Adipose tissue (tissue), 3 donors: ENCODE measurements around the gene TMEM181. TPM values are rescaled to one million over a fixed set of nuclear protein-coding genes. Genes with fewer than 3 reads are reported as not detected.
A peak's percentile ranks its signal among the peaks of the same experiment; 100 is the strongest.
"Not testable (repeated sequence)": the region's sequence is repeated elsewhere in the genome, so short reads cannot be mapped to it uniquely, and the experiment has no call there.

Experiments used
- H3K27ac ChIP-seq: one replicate; pipeline ENCODE4 v1.5.1; 2013; ENCODE audit warnings: low read depth, low read length
- WGBS, 3 donors: extraction: QIAGEN DNeasy Blood & Tissue Kit; methylation state at CpG; one replicate each; pipeline ENCODE4 v1.1.7; 2013; 5-methylcytosine and 5-hydroxymethylcytosine counted together
- polyA plus RNA-seq, 3 donors: library from polyadenylated mRNA; stranded (reverse); fragments of 200-250 nt; gene quantifications; one replicate each; pipeline ENCODE4 v1.2.3, GENCODE V29; 2013
- donor health status: healthy with polysubstance abuse.
- donor health status: Bipolar disorder and iron deficiency.
- donor health status: healthy.

The TMEM181 gene
- 10 to 100 TPM; 11.0 to 18.0 (median 11.0) TPM for polyA plus RNA-seq

DNA sequence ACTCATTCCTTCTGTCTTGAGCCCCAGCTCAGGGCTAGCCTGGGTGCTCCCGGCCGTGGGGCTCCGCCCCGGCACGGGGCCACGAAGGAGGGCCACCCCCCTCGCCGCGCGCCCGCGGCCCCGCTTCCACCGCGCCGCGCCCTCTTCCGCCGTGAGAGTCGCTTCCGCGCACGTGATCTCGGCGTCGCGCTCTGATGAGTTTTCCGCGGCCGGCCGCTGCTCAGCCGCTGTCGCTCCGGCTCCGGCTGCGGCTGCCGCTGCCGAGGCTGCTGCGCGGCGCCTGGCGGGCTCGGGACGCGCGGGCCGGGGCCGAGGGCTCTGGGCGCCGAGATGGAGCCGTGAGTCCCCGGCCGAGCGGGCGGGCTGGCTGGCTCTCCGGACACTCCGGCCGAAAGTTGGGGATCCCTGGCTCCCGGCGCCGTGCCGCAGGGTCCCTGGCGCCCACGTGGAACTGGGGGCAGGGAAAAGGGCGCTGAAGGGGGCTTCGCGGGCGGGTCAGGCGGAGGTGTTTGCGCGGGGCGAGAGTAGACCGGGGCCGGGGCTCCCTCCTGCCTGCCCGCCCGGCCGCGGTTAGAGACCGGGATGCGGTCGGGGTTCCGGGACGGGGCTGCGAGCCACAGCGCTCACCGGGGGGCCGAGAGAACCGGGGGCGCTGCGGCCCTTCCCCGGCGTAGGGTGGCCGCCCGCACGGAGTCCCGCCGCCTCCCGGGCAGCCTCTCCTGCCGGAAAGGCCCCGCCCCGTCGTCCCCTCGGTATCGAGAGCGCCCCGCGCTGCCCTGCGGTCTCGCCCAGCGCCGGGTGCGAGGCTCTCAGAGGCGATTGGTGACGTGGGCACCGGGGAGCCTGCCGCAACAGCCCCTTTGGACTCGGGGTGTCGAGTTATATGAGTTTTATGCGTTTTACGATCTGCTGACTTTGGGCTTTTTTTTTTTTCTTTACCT, at the start of gene TMEM181:
Gene TMEM181, plus strand, starts transcription at position 197 of the 941 bp plus-strand sequence. Its CDS starts 134 bp downstream, at position 331.
- 0 to 1% (median 0%) methylated on average over 100 to 120 of the region's 120 CpGs for WGBS, 3 donors

GRCh38 chr6:158512809-158513208, 47.1 kb upstream of the TMEM181 start:
- H3K27ac ChIP-seq: no peak overlapping the region
- whole genome bisulfite sequencing, 3 donors: 84 to 91% (median 89%) methylated on average over 4 of the region's 4 CpGs

More for the DNA sequence above, at the start of gene TMEM181:
- H3K27ac ChIP-seq: peak within 1 kb of the TSS; percentile 48

DNA sequence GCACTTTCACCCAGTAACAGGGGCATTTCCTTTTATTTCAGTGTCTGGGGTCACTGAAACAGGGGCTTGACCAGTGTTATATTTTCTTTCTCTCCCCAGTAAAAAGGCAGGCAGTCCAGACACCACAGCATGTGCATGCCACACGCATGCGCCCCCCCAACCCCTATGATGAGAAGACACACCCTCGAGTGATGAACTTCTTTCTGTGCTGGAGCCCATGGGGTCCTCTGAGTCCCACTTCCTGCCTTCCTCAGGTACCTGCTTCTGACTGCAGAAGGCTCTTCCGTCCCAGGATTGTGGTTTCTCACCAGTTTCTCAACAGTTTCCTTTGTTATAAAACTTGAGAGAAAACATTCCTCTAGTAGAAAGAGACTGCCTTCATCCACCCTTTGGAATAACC, 45.7 kb upstream of the TMEM181 start:
- H3K27ac ChIP-seq: no peak overlapping the region
- 62 to 80% (median 68%) methylated on average over 4 of the region's 4 CpGs for WGBS, 3 donors

GRCh38 chr6:158514991-158515390, 44.9 kb upstream of the TMEM181 start:
- H3K27ac ChIP-seq: no peak overlapping the region
- 94 to 99% (median 97%) methylated on average over 8 of the region's 8 CpGs for WGBS, 3 donors

DNA sequence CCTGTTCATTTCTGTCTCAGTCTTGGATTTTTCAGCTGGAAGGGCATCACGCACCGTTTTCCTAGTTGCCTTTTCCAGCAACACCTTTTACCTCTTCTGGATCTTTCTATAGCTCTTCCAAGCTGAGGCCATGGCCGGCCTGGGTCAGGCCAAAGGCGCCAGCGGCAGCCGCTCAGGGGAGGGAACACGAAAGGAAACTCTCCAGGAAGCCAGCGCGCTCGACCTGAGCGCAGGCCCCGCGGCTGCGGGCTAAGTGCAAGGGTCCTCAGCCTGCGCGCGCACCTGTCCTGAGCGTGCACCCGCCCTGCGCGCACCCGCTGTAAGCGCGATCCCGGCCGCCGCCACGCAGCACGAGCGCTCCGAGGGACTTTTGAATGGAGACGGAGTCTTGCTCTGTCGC, 43.8 kb upstream of the TMEM181 start:
- WGBS, 3 donors: 10 to 61% (median 14%) methylated on average over 33 of the region's 33 CpGs
- no peak overlapping the region for H3K27ac ChIP-seq

DNA sequence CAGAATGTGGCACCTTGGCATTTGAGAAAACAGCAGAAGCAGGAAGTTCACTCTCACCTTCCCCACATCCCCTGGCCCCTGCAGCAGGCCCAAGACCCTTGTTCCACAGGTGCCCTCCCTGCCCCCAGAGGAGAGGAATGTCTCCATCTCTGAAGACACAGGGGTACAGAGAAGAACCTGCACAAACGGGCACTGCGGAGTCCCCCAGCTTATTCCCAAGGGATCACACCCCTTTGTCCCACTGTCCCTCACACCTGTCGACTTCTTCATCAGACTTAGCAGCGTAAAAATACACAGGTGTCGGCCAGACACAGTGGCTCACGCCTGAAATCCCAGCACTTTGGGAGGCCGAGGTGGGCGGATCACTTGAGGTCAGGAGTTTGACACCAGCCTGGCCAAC, 42.9 kb upstream of the TMEM181 start:
- WGBS, 3 donors: 86 to 90% (median 89%) methylated on average over 8 of the region's 8 CpGs
- no peak overlapping the region for H3K27ac ChIP-seq

- WGBS, 3 donors: 47 to 82% (median 67%) methylated on average over 5 of the region's 5 CpGs
These were observed 42.3 kb upstream of the TMEM181 start for GRCh38 chr6:158517581-158517980.

GRCh38 chr6:158518191-158519127, 41.4 kb upstream of the TMEM181 start:
- H3K27ac ChIP-seq: no peak overlapping the region
- 7 to 29% (median 7%) methylated on average over 18 of the region's 18 CpGs for WGBS, 3 donors

More at GRCh38 chr6:158517581-158517980, 42.3 kb upstream of the TMEM181 start:
- H3K27ac ChIP-seq: no peak overlapping the region

DNA sequence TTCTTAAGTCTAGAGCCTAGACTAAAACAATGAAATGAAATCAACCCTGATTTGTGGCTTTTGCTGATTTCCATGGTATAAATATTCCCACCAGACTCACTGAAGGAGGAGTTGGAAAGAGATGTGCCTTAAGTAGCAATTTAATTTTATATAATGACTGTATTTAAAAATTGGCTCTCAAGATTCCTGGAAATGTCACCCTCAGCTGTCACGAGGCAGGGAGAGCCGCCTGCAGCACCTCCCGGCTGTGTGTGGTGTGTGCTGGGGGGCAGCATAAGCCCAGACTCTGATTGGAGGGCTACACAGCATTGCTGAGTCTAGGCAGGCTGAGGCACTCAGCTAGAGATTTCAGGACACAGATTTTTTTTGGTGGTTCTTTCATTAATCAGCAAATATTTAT, 40.6 kb upstream of the TMEM181 start:
- no peak overlapping the region for H3K27ac ChIP-seq
- 59 to 74% (median 63%) methylated on average over 3 of the region's 3 CpGs for WGBS, 3 donors

- no peak overlapping the region for H3K27ac ChIP-seq
- WGBS, 3 donors: 55 to 91% (median 68%) methylated on average over 4 of the region's 4 CpGs
These were observed 40.1 kb upstream of the TMEM181 start for GRCh38 chr6:158519761-158520160.

DNA sequence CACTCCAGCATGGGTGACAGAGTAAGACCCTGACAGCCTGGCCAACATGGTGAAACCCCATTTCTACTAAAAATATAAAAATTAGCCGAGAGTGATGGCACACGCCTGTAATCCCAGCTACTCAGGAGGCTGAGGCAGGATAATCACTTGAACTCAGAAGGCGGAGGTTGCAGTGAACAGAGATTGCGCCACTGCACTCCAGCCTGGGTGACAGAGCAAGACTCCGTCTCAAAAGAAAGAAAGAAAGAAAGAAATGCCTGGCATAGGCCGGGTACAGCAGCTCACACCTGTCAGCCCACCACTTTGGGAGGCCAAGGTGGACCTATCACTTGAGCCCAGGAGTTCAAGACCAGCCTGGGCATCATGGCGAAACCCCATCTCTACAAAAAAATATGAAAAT, 38.9 kb upstream of the TMEM181 start:
- WGBS, 3 donors: 87 to 92% (median 91%) methylated on average over 7 of the region's 7 CpGs
- H3K27ac ChIP-seq: not testable (repeated sequence)

DNA sequence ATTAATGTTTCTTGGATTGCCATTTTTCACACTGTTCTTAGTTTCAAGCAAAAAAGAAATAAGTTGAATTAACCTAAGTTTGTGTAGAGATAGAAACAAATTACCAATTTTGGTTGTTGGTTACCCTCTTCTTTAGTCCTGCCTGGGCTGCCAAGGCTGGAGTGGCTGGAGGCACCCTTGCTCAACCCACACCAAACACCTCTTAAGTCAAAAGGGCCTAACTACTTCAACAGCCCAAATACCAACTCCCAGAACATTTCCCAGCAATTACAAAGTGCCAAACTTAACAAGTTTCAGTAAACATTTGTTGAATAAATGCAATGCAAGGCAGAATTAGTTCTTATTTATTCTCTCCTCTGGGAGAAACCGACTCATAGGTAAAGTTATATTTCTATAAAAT, 38.1 kb upstream of the TMEM181 start:
- no peak overlapping the region for H3K27ac ChIP-seq
- 80 to 93% (median 89%) methylated on average over 1 of the region's 1 CpG for WGBS, 3 donors

DNA sequence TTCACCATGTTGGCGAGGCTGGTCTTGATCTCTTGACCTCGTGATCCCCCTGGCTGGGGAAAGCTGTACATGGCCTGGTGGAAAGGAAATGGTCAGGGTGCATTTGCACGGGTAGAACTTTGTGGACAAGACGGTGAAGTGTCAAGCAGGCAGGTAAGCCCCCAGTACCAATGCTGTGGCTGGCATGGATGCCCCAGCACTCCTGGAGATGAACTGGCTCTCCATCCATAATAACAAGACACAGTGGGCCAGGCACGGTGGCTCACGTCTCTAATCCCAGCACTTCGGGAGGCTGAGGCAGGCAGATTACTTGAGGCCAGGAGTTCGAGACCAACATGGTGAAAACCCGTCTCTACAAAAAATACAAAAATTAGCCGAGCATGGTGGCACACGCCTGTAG, 37.3 kb upstream of the TMEM181 start:
- H3K27ac ChIP-seq: no peak overlapping the region
- 94 to 95% (median 95%) methylated on average over 11 of the region's 11 CpGs for WGBS, 3 donors

DNA sequence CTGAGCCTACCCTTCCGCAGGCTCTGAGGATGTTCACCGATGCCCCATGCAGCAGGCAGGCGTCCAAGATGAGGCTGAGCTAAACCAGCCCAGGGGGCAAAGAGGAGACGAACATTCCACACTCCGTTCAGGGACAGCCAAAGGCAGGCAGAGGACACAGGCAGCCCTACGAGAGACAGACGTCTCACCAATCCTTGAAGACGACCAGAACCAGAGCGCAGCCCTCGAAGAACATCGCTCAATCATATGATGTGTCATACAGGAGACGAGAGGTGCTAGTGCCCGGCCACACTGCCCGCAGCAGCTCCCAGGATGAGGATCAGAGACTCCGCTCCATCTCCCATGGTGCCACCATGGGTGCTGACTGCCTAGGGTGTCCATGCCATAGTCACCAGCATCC, 35.6 kb upstream of the TMEM181 start:
- WGBS, 3 donors: 93 to 95% (median 94%) methylated on average over 15 of the region's 15 CpGs

GRCh38 chr6:158527858-158528257, 32.0 kb upstream of the TMEM181 start:
- WGBS, 3 donors: 85 to 93% (median 86%) methylated on average over 1 of the region's 1 CpG
- H3K27ac ChIP-seq: not testable (repeated sequence)

More for the DNA sequence above, 35.6 kb upstream of the TMEM181 start:
- no peak overlapping the region for H3K27ac ChIP-seq

DNA sequence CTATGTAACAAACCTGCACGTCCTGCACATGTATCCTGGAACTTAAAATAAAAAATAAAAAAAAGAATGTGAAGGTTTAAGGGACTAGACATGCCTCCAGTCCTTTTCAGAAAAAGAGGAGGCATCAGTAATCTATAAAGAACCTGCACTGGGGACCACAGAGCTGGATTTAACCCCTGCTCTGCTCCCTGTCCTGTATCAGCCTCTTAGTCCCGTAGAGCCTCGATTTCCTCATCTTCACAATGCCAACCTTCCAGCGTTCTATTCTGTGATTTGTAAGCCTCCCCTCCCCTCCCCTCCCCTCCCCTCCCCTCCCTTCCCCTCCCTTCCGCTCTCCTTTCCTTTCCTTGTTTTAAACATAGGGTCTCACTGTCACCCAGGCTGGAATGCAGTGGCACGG, 31.1 kb upstream of the TMEM181 start:
- no peak overlapping the region for H3K27ac ChIP-seq
- WGBS, 3 donors: 75 to 87% (median 80%) methylated on average over 6 of the region's 6 CpGs

GRCh38 chr6:158529629-158530028, 30.3 kb upstream of the TMEM181 start:
- no peak overlapping the region for H3K27ac ChIP-seq
- 75 to 83% (median 77%) methylated on average over 8 of the region's 8 CpGs for WGBS, 3 donors

- H3K27ac ChIP-seq: no peak overlapping the region
- WGBS, 3 donors: 83 to 89% (median 88%) methylated on average over 4 of the region's 4 CpGs
These were observed 28.3 kb upstream of the TMEM181 start for GRCh38 chr6:158531566-158531965.

DNA sequence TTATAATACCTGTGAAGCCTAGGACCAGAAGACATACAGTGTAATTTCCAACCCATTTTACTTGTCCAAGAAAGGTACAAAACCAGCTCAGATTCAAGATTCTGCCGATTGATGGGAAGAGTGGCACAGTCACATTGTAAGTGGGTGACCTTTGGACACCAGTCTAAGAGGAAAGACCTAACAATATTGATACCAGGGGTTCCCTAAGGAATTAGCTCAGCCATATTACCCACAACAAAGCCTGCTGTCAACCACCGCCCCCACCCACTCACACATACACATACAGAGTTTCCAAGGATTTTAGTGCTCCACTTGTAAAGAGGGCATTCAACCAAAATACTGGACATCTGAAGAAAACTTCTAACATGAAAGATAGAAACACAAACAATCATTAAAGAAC, 27.9 kb upstream of the TMEM181 start:
- H3K27ac ChIP-seq: no peak overlapping the region
- WGBS, 3 donors: 84 to 97% (median 95%) methylated on average over 2 of the region's 2 CpGs
